HepG2 (cell line): Measurements from ENCODE around the gene TCTA. TPM values are rescaled to one million over a fixed set of nuclear protein-coding genes. Genes with fewer than 3 reads are reported as not detected.

ENCODE experiments used
- ATF6 ChIP-seq: sonication (generic); formaldehyde crosslinking; conservative IDR thresholded peaks from 2 replicates; pipeline ENCODE4 v1.4.0; 2020; ENCODE audit warnings: missing genetic modification reagents
- CHD2 ChIP-seq: IDR thresholded peaks from 2 replicates; pipeline ENCODE4 v1.6.1; 2011; ENCODE audit warnings: low read depth, low read length, improper control_type of control experiment
- ETS1 ChIP-seq: sonication (generic); formaldehyde crosslinking; IDR thresholded peaks from 2 replicates; pipeline ENCODE4 v1.4.0; 2020; ENCODE audit warnings: missing genetic modification reagents
- GPBP1L1 ChIP-seq: sonication (generic); formaldehyde crosslinking; IDR thresholded peaks from 2 replicates; pipeline ENCODE4 v1.5.0; 2020; ENCODE audit warnings: mild to moderate bottlenecking, missing genetic modification reagents
- TRIM22 ChIP-seq: fragments of 450-650 bp; IDR thresholded peaks from 2 replicates; pipeline ENCODE4 v1.6.1; 2017
- ZBTB43 ChIP-seq: sonication (generic); formaldehyde crosslinking; conservative IDR thresholded peaks from 2 replicates; pipeline ENCODE4 v1.4.0; 2020; ENCODE audit warnings: missing genetic modification reagents
- ZNF407 ChIP-seq: sonication (generic); formaldehyde crosslinking; IDR thresholded peaks from one replicate; pipeline ENCODE4 v1.5.1; 2020; ENCODE audit warnings: mild to moderate bottlenecking, missing genetic modification reagents; ENCODE audit errors: not compliant biosample characterization
- ZNF629 ChIP-seq: sonication (generic); formaldehyde crosslinking; conservative IDR thresholded peaks from 2 replicates; pipeline ENCODE4 v1.5.0; 2020; ENCODE audit warnings: missing genetic modification reagents
- ZNF639 ChIP-seq: conservative IDR thresholded peaks from 2 replicates; pipeline ENCODE4 v1.6.1; 2018; ENCODE audit warnings: missing genetic modification reagents
- ZNF652 ChIP-seq: IDR thresholded peaks from 2 replicates; pipeline ENCODE4 v1.6.1; 2016; ENCODE audit warnings: low read depth, borderline replicate concordance
- ZNF776 ChIP-seq: sonication (generic); formaldehyde crosslinking; IDR thresholded peaks from 2 replicates; pipeline ENCODE4 v1.4.0; 2020; ENCODE audit warnings: mild to moderate bottlenecking, missing genetic modification reagents
- polyA plus RNA-seq, 8 experiments: library from polyadenylated mRNA; depleted of rRNA in 3 of 8; stranded (reverse) in 7 of 8; unstranded in 1 of 8; fragments of >200 nt; fragmentation: Illumina TruSeq in 4 of 8; extraction: Trizol in 4 of 8; gene quantifications; 2 replicates each; pipeline versions ENCODE4 v1.2.1 to v1.2.3, GENCODE V29; 2011 to 2016; ENCODE audit warnings: low read depth in 4 of 8, missing spikeins in 1 of 8, mixed read lengths in 1 of 8; ENCODE audit not compliant: insufficient read depth in 1 of 8
- total RNA-seq, 5 experiments: library from RNA; depleted of rRNA; stranded (reverse); fragments of >200 nt; fragmentation: Illumina TruSeq; extraction: Trizol; gene quantifications; 2 replicates each; pipeline ENCODE4 v1.2.3, GENCODE V29; 2016; ENCODE audit warnings: low read depth in 1 of 5

Gene TCTA
- total and polyA plus RNA-seq, 2 of the 13 experiments (the other 11 are each of a cell fraction or from before 2014, with no cell fraction given) = 8.3 to 13.2 TPM

GRCh38 chr3:49421890-49422378, 9.7 kb downstream of the TCTA start (continued):
- TF ChIP-seq ZNF776 (no peak), ATF6 (no peak), ETS1 (no peak), ZNF639 (CRISPR knock-in tag) (no peak), TRIM22 (no peak), ZNF407 (no peak), ZBTB43 (no peak), ZNF629 (no peak), GPBP1L1 (CRISPR knock-in tag) (no peak), CHD2 (no peak), ZNF652 (no peak)
